Measurements from ENCODE around the gene KRT13.
A peak's percentile ranks its signal among the peaks of the same experiment; 100 is the strongest.

KRT13 gene

DNA sequence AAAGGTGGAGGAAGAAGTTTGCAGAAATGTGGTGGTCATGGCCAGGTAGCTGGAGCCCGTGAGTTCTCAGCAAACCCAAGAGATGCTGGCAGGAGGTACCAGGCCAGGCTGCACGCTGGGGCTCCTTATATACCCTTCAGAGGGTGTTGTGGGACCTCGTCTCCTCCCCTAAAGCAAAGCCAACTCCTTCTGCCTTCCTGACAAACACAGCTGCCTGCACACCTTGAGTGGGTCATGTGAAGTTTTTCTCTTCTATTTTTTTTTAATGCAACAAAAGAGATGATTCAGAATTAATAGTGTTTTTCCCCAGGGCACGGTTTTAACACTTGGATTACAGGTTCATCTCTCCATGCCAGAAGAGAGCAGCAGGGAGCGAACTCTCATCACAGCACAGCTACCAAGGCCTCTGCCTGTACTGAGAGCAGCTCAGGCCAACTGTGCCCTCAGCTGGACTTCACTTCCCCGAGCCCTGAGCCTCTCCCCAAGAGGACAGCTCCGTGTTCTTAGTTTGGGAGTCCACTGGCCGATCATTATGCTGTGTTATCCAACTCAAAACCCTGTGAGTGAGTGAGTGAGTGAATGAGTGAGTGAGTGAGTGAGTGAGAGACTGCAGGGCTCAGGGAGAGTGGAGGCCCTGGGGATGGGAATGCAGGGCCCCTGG is 13.5 kb upstream of the KRT13 start, which contains the start of gene KRT15:
KRT15 (minus strand) TSS at position 102 of the 661 bp plus-strand sequence; CDS start at position 39, 63 bp downstream.
- peak in 1 of 2 experiments; percentile 35 for DNase-seq

DNA sequence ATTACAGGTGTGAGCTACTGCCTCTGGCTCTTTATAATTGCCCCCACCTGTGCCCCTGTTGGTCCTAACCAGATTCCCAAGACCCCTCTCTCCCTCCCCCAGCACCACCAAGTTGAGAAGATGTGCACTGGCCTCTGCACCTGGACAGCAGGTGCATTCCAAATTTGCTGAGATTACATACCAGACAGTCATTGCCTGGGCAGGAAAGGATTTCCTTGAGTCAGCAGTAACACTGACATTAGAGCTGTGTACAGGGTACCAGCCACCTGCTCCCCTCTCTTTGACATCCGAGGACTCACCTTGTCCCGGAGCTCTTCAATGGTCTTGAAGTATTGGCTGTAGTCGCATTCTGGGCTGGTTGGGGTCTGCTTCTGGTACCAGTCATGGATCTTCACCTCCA is 12.6 kb upstream of the KRT13 start:
- no peak for DNase-seq

DNA sequence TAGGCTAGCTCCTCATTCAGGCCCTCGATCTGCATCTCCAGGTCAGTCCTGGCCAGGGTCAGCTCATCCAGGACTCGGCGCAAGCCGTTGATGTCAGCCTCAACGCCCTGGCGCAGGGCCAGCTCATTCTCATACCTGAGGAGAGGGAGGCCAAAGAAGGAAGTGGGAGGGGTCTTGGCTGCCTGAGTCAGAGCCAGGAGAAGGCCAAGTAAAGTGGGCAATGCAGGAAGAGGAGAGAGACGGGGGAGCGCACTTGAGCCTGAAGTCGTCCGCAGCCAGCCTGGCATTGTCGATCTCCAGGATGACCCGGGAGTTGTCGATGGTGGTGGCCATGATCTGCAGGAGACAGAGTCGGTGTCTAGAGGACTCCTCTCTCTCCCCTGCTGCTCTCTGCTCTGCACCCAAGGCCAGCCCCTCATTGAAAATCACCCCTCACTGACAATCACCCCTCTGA is 11.4 kb upstream of the KRT13 start:
- no peak for DNase-seq

- no peak for DNase-seq
These were observed 10.9 kb upstream of the KRT13 start for GRCh38 chr17:41516147-41516829.

DNA sequence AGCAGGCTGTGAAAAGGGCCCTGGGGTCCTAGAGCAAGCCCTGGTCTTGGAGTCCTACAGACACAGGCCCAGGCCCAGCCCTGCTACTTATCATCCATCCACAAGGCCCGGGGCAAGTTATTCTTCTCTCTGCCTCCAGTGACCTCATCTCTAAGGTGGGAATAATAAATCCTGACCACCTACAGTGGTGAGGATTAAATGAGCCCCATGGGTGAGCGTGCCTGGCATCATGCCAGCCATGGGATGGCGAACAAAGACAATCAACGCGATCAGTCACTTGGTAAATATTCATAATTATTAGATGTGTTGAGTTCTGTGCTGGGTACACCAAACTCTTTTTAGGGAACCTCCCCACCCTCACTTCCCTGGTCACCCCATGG is 7.7 kb upstream of the KRT13 start:
- no peak for DNase-seq

- no peak for DNase-seq
These were observed 7.2 kb upstream of the KRT13 start for GRCh38 chr17:41512546-41513167.

- DNase-seq: no peak
These were observed 6.3 kb upstream of the KRT13 start for GRCh38 chr17:41511716-41512115.

DNA sequence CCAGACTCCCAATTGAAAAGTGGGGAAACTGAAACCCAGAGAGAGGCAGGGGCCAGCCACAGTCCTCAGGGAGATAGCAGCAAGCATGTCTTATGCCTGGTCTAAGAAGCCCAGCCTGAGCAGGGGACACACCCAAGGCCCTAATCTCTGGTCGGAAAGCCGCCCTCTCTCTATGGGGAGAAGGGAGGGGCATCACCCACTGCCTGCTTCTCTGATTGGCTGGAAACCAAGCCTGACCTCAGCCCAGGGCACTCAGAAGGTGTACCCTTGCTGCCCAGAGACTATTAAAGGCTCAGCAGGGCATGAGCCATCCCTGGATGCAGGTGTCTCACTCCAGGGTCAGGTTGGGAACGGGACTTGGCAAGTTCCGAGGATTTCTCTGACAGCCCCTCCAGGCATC is 5.7 kb upstream of the KRT13 start:
- DNase-seq: no peak

DNA sequence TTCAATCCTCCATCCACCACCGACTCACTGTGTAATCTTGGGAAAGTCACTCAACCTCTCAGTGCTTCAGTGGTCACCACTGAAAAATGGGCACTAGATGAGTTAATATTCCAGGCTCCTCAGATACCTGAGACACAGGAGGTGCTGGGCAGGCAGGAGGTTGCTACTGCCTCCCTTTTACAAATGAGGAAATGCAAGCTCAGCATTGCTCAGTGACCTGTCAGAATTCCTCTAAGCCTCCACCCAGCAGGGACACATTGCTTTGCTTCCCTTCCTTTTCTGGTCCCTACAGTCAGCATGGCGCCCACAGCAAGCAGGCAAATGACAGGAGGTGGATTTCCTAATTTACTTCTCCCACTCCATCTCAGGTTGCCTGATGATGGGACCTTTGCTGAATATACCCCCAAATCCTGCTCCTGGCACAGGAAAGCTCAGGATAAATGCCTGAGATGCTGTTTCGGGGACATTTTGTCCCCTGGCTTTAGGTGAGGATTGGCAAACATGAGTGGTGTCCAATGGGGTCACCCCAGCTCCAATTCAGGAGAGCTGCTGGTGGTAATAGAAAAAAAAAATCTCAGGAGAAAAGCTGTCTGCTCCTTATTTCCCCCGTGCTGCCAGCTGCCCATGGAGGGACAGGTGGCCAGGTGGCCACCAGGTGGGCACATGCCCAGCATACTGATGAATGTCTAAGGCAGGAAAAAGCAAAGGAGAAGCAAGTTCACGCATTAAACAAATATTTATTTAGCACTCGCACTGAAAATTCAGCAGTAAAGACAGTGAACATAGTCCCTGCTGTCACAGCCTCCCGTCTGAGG is 5.0 kb upstream of the KRT13 start:
- DNase-seq: no peak

DNA sequence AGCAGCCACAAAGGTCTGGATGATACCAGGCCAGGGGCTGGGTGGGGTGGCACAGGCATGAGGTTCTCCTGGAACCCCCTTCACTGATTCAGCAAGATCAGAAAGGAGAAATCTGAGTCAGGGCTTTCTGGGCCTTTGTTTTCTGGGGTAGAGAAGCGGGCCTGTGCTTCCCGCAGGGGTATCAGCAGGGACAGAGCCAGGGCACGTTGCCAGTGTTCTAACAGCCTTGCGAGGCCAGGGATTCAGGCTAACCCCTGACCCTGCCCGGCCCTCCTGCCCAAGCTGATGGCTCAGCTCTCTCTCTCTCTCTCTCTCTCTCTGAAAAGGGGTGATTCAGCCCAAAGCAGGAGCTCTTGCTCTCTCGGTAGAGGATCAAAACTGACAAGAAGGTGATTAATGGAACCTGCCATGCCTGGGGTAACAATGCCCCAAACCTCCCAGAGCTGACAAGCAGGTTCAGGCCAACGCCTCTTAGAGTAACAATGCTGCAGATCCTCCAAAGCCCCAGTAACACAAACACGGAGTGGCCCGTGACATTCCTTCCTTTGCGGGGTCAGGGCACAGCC is 2.0 kb upstream of the KRT13 start:
- no peak for DNase-seq

GRCh38 chr17:41505809-41506767 is 676 bp upstream of the KRT13 start:
- no peak for DNase-seq

GRCh38 chr17:41504246-41504977 is 1.0 kb downstream of the KRT13 start:
- no peak for DNase-seq

GRCh38 chr17:41503202-41503601 is 2.2 kb downstream of the KRT13 start:
- DNase-seq: no peak

GRCh38 chr17:41500131-41500911 is 5.1 kb downstream of the KRT13 start:
- DNase-seq: no peak

- DNase-seq: no peak
These were observed 5.7 kb downstream of the KRT13 start for GRCh38 chr17:41499714-41500113.

DNA sequence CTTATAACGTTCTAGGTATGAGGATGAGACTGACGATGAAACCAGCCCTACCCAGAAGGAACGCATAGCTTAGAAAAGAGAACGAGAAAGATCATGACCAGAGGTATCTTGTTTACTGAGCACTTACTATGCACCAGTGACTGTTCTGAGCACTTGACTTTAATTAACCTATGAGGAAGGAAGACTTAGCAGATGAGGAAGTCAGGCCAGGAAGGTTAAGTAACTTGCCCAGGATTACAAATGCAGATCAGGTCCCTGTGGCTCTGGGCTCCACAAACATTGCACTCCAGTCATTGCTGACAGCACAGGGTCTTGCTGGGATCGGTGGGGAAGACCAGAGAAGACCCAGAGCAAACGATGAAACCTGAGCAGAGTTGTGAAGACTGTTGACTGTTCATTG is 7.1 kb downstream of the KRT13 start:
- DNase-seq: no peak

GRCh38 chr17:41496803-41497484 is 8.5 kb downstream of the KRT13 start:
- peak in 1 of 2 experiments; percentile 22 for DNase-seq

GRCh38 chr17:41494524-41494923 is 10.9 kb downstream of the KRT13 start:
- DNase-seq: no peak

GRCh38 chr17:41492771-41493170 is 12.6 kb downstream of the KRT13 start:
- DNase-seq: peak in 1 of 2 experiments; percentile 55

Data from NCI-H446 (cell line).